ENCODE data around the gene MRPL11. TPM values are rescaled to one million over a fixed set of nuclear protein-coding genes. Genes with fewer than 3 reads are reported as not detected.

MRPL11 gene
- total and polyA plus RNA-seq, 10 donors: 25.5 to 87.1 (median 37.3) TPM

GRCh38 chr11:66476841-66477251, 38.2 kb upstream of the MRPL11 start:
- Histone ChIP-seq H3K4me3 (no peak overlapping the region), H3K36me3 (peaks cover 0 to 42% (median 13%) of the 10 kb centered on the region in 6 donors), H3K9me3 (no peaks in the 10 kb centered on the region), H3K4me1 (peaks cover 14 to 36% (median 27%) of the 10 kb centered on the region in 6 donors), H3K27me3 (replicated peaks in 1 of 7) (no peaks in the 10 kb centered on the region), H3K27ac (no peak overlapping the region)
- DNase-seq: no peak
- intact Hi-C loops (cut with DNase I; ENCODE audit: low total_unique reads): no loop called here
- no peak for TF ChIP-seq POLR2AphosphoS5 (IDR thresholded peaks at IDR 0.05)
- WGBS, 5 donors: 77 to 92% (median 87%) methylated on average over 9 of the region's 9 CpGs

GRCh38 chr11:66476173-66476840, 37.7 kb upstream of the MRPL11 start:
- no peak for DNase-seq
- peaks cover 0 to 46% (median 13%) of the 10 kb centered on the region in 6 donors for H3K36me3 ChIP-seq
- no peaks in the 10 kb centered on the region for H3K27me3 ChIP-seq (replicated peaks in 1 of 7)
- no peak for TF ChIP-seq POLR2AphosphoS5 (IDR thresholded peaks at IDR 0.05)
- TF ChIP-seq CTCF (IDR thresholded peaks at IDR 0.05 in 8 of 11, conservative IDR thresholded peaks at IDR 0.05 in 3 of 11): no peak
- no peak for TF ChIP-seq POLR2A (IDR thresholded peaks at IDR 0.05)
- H3K27ac ChIP-seq: no peak overlapping the region
- intact Hi-C loops (cut with DNase I; ENCODE audit: low total_unique reads): no loop called here
- WGBS, 5 donors: 77 to 87% (median 80%) methylated on average over 7 to 10 of the region's 10 CpGs
- no peaks in the 10 kb centered on the region for H3K9me3 ChIP-seq
- no peak overlapping the region for H3K4me3 ChIP-seq
- peaks cover 14 to 31% (median 25%) of the 10 kb centered on the region in 6 donors for H3K4me1 ChIP-seq

- Histone ChIP-seq H3K27me3 (replicated peaks in 1 of 7) (no peaks in the 10 kb centered on the region), H3K27ac (no peak overlapping the region), H3K36me3 (peaks cover 0 to 49% (median 13%) of the 10 kb centered on the region in 6 donors), H3K4me3 (no peak overlapping the region), H3K4me1 (peaks cover 8 to 23% (median 18%) of the 10 kb centered on the region in 6 donors), H3K9me3 (no peaks in the 10 kb centered on the region)
- intact Hi-C loops (cut with DNase I; ENCODE audit: low total_unique reads): no loop called here
- WGBS, 5 donors: 93 to 95% (median 94%) methylated on average over 14 to 44 of the region's 44 CpGs
- no peak for TF ChIP-seq CTCF (IDR thresholded peaks at IDR 0.05 in 8 of 11, conservative IDR thresholded peaks at IDR 0.05 in 3 of 11)
- TF ChIP-seq POLR2A (IDR thresholded peaks at IDR 0.05): no peak
- TF ChIP-seq POLR2AphosphoS5 (IDR thresholded peaks at IDR 0.05): no peak
- DNase-seq: no peak
Measured at GRCh38 chr11:66475349-66476172, 36.9 kb upstream of the MRPL11 start.

- peaks cover 0 to 49% (median 13%) of the 10 kb centered on the region in 6 donors for H3K36me3 ChIP-seq
- no peak overlapping the region for H3K4me3 ChIP-seq
- no peak overlapping the region for H3K27ac ChIP-seq
- no peaks in the 10 kb centered on the region for H3K27me3 ChIP-seq (replicated peaks in 1 of 7)
- DNase-seq: no peak
- peaks cover 2 to 26% (median 13%) of the 10 kb centered on the region in 6 donors for H3K4me1 ChIP-seq
- intact Hi-C loops (cut with DNase I; ENCODE audit: low total_unique reads): no loop called here
- no peaks in the 10 kb centered on the region for H3K9me3 ChIP-seq
- TF ChIP-seq POLR2AphosphoS5 (IDR thresholded peaks at IDR 0.05): peak in 1 of 3 donors; percentile 16
- TF ChIP-seq POLR2A (IDR thresholded peaks at IDR 0.05): no peak
- TF ChIP-seq CTCF (IDR thresholded peaks at IDR 0.05 in 8 of 11, conservative IDR thresholded peaks at IDR 0.05 in 3 of 11): no peak
- 85 to 93% (median 92%) methylated on average over 18 to 20 of the region's 20 CpGs for WGBS, 5 donors
Measured at GRCh38 chr11:66473608-66474515, 35.2 kb upstream of the MRPL11 start.

Data from spleen (tissue), 11 donors.